ENCODE results near the gene SAMSN1. TPM values are rescaled to one million over a fixed set of nuclear protein-coding genes. Genes with fewer than 3 reads are reported as not detected.

Gene SAMSN1
- total RNA-seq = 1.3 TPM
- long read RNA-seq, partial matches to known transcripts = 0 of 3 reads
- long read RNA-seq, other reads (novel, unspliced or antisense) = 0 of 3 reads

DNA sequence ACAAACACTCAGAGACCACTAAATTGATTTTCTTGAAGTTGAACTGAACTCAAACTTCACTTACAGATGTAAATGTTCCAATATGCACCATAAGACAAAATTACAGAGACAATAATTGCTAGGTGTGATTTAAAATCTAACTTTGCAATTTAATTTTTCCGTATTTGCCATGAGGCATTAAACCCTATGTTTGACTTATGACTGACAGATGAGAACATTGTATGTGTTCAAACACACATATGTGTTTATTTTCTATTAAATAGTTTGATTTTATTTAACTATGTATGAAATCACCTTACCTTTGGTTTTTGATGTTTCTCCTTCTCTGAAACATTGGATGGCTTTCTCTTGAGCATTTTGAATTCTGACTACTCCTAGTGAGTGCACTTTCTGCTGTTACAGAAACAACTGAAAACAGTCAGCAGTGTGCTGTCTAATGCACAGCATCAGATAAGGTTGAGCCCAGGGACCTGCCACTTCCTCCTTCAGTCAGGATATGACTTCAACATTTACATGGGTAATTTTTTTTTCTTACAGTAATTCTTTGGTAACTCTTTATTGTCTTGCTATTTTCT, at the start of gene SAMSN1:
Gene SAMSN1 (minus strand): TSS at position 410 of the 575 bp plus-strand sequence. CDS start 54 bp downstream, at position 356.
- no peak for DNase-seq
- intact Hi-C loops (cut with DNase I) = no loop called here
- peak; percentile 72 for ATAC-seq (ENCODE audit: poor library complexity)

DNA sequence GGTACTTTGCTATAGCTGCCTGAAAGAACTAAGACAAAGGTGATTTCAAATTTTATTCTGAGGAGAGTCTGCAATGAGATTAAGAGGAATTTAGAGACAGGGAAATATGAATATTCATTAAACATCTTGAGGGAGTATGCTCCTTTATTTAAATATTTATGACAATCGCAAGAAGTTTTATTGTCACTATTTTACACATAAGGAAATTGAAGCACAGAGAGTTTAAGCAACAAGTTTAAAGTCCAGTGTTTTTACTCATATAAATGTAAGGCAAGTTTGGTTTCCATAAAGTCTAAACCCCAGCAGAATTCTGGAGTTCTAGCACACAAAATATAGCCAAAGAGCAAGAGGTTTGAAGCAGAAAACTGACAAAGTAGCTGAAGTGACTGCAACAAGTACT, 49.3 kb upstream of the SAMSN1 start:
- DNase-seq (no peak), ATAC-seq (ENCODE audit: poor library complexity) (no peak)
- intact Hi-C loops (cut with DNase I) = no loop called here

DNA sequence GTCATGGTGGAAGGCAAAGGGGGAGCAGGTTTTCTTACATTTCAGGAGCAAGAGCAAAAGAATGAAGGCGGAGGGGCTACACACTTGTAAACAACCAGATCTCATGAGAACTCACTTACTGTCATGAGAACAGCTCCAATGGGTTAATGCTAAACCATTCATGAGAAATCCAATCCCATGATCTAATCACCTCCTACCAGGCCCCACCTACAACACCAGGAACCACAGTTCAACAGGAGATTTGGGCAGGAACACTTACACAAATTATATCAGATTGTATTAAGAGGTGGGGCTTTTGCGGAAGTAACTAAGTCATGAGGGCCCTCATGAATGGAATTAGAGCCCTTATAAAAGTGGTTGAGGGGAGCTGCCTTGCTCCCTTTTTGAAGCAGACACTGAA, 48.9 kb upstream of the SAMSN1 start:
- ATAC-seq (ENCODE audit: poor library complexity) = no peak
- intact Hi-C loops (cut with DNase I) = no loop called here
- DNase-seq = no peak

DNA sequence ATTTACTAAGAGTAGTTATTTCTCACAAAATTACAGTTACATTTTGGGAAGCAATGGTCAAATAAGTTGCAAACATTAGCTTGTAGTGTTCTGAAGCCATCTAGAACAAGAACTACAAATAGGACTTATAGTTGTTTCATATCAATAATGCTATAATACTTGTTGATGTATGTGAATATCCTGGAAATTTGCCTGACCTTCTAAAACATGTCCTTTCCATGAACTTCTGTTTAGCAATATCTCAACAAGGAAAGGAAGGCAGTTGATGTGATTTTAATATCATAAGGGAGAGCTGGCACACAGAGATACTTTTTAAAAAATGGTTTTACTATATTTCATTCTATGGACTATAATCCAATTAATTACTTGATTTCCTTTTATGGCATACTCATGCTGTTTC, 47.1 kb upstream of the SAMSN1 start:
- ATAC-seq (ENCODE audit: poor library complexity) = no peak
- no peak for DNase-seq
- intact Hi-C loops (cut with DNase I) = no loop called here

DNA sequence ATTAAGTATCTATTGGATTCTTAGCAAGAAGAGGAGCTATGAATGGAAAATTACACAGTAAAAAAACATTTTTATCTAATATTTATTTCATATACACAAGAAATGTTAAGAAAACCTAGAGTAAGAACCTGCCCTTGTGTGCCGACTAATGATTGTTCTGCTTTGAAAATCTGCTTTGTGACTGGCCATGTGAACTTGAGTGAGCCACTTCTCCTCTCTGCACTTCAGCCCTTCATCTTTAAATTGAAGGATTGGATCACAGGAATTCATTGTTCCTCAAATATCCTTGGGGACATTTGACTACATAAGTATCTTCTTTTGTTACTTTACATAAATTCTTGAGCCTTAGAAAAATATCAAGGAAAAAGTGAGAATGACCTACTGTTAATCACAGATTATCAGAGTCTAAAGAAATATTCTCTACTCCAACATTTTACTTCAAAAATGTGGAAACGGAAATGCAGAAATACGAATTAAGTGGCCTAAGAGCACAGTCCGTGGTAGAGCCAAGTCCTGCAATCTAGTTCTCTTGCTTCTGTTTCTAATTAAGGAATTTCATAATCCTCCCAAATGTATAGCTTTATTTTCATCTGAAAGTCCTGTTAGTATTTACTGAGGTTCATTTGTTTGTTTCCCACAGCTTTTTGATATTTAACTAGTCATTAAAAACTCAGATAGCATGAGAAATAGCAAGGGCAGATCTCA, 46.3 kb upstream of the SAMSN1 start:
- ATAC-seq (ENCODE audit: poor library complexity) (no peak), DNase-seq (no peak)
- intact Hi-C loops (cut with DNase I) = no loop called here

DNA sequence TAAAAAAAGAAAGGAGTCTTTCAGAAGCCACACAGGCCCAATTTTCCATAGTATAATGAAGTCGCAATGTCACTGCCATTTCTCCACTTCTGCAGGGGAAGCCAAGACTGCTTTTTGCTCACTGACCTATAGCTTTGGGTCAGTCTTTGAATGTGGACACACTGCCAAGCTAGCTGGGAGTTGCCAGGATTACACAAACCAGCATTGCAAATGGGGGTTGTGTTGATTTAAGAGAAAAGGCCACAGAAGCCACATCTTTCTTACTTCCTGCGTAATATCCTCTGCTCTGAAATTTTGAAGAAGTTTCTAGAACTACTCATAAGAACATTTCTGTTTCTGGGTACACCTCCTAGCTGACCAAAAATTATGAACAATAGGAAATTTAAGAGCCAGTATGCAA, 45.8 kb upstream of the SAMSN1 start:
- DNase-seq (no peak), ATAC-seq (ENCODE audit: poor library complexity) (peak; percentile 80)

DNA sequence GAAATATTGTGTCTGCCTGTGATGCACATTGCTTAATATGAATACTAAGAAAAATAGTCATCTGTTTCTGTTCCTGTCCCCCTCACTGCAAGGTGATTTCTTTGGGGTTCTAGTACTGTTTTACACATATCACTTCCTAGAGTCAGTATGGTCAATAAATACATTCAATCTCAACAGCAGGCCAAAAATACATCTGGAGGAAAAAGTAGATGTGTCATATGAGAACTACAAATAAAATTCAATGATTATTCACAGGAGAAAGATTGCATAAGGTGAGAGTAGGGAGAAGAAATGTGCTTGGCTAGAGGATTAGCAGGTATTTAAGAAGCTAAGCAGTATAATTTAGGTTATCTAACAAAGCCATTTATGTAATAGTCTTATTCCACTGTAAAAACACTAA, 45.3 kb upstream of the SAMSN1 start:
- intact Hi-C loops (cut with DNase I) = no loop called here
- DNase-seq (no peak), ATAC-seq (ENCODE audit: poor library complexity) (no peak)

More for the DNA sequence above, 45.8 kb upstream of the SAMSN1 start:
- intact Hi-C loops (cut with DNase I) = no loop called here

DNA sequence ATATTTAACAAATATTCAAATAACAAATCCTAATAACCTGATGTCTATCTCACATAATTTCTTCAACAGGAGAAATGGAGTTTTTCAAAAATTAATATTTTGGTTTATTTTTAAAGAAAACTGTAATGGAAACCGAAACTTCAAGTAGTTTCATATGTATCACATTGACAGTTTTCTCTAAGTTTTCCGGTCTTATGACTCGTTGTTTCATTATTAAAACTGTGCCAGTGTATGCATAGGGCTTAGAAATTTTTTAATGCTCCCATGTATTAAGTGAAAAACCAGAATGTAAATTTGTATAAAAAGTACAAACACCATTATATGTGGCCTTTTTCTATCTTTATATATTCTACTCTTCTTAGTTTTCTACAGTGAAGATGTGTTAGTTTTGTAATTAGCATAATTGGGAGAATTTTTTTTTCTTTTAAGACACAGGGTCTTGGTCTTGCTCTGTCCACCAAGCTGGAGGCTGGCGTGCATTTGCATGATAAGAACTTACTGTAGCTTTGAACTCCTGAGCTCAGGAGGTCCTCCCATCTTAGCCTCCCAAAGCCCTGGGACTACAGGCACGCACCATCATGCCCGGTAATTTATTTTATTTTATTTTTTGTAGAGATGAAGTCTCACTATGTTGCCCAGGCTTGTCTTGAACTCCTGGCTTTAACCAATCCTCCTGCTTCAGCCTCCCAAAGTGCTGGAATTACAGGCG, 43.9 kb upstream of the SAMSN1 start:
- ATAC-seq (ENCODE audit: poor library complexity) (no peak), DNase-seq (no peak)
- intact Hi-C loops (cut with DNase I) = no loop called here

DNA sequence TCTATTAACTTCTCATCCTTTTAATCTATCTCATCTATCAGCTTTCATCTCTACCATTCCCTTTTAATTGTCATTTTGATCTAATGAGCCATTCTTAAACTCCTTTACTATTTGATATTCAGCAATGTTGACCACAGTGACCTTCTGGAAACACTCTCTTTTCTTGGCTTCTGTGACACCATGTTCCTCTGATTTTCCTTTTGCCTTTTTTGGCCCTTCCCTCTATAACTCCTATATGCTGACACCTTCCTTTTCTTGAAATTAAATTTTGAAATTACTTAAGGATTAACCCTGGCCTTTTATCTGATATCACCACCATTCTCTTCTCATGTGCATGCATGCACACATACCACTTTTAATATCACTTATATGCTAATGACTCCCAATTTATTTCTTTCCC, 41.2 kb upstream of the SAMSN1 start:
- intact Hi-C loops (cut with DNase I) = no loop called here
- no peak for ATAC-seq (ENCODE audit: poor library complexity)
- no peak for DNase-seq

DNA sequence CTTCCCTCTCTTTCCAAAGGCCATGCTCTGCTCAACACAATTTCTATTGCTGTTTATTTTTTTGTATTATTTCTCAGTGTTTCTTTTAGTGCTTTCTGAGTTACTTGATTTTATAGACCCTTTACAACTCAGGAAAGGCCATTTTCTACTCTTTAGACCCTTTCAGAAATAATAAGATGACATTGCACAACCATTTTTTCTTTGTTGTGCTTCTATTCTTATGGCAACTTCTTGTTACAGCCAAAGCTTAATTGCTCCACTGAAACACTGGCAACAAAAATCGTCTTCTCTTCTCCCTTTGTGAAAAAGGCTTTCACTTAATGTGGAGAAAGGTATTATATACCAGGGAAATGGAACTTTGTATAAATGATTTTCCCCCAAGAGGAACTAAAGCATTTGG, 39.0 kb upstream of the SAMSN1 start:
- DNase-seq (no peak), ATAC-seq (ENCODE audit: poor library complexity) (no peak)
- intact Hi-C loops (cut with DNase I) = no loop called here

DNA sequence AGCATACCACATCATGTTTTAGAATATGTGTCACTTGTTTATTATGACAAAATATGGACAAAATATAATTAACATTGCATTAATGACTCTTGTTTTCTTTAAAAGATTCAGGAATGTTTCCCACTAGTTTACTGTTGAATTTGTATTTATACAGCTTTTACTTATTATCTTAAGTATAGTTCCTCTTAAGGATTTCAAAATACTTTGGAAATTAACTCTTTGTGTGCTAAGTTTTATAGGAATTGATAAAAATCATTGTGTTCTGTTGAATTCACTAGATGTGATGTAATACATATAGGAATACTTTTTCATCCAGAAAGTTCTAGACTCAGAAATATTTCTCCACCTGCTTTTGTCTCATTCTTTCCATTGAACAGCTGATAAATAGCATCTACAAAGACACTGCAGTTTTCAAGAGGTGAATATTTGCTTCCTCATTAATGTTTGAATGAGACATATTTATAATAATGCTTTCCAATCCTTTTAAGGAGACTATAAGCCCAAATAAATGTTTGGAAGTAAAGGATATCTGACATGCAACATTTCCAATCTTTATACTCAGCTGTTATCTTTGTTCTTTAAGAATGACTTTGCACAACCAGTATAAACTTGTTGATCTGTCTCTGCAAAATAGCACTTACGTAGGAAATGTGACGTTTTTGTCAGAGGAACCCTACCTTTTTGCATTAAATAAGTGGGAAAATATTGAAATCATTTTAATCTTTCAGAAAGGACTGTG, 38.4 kb upstream of the SAMSN1 start:
- DNase-seq (no peak), ATAC-seq (ENCODE audit: poor library complexity) (no peak)
- intact Hi-C loops (cut with DNase I) = no loop called here

DNA sequence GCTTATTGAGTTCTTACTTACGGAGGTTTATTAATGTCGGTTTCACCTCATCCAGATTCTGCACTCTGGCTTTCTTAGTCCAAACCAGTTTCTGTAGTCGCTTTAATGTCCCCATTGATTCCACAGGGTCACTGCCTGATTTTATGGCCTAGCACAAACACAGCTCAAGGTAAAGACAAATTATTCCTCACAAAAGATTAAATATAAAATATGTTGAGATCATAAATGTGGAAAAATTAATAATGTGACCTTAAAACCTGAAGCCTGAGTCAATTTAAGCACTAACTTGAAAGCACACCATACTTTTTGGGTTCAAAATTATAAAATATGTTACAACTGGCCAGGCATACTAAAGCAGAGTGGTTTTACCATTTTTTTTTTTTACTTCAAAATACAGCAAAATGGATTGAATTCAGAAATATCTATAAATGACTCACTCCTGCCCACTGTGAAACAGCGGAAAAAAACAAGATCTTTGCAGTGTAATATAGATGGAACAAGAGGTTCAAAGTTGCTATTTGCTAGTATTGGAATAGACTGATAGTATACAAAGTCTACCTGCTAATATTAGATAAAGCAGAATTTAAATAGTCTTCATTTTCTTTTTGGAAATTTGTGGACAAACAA, 37.6 kb upstream of the SAMSN1 start:
- DNase-seq (no peak), ATAC-seq (ENCODE audit: poor library complexity) (no peak)
- intact Hi-C loops (cut with DNase I) = no loop called here

DNA sequence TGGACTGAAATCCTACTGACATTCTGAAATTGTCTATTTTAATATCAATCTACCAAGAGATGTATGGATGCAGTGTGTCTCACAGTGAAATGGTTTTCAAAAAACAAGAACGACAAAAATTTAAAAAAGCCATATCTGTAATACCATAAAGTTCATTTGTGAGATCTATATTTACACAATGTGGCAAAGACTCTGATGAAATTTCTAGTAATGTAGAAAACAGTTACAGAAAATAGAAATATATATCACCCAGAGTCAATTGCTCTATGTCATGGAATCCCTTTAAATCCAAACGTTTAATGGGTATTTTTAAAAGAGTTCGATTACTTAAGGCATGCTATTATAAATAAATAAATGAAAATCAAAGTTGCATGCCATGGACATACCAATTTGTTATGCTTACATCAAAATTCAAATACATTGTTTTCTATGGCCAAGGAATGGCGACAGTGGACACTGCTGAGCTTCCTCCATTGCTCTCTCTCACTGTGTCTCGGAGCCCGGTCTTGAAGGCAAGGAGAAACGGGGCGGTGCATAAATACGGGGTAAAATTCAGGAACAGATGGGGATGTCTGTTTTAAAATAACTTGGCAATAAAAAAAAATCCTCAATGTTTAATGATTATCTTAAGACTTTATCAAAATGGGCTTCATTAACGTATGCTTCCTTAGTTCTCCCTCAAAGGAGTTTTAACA, 37.0 kb upstream of the SAMSN1 start:
- ATAC-seq (ENCODE audit: poor library complexity) (no peak), DNase-seq (no peak)
- intact Hi-C loops (cut with DNase I) = no loop called here

DNA sequence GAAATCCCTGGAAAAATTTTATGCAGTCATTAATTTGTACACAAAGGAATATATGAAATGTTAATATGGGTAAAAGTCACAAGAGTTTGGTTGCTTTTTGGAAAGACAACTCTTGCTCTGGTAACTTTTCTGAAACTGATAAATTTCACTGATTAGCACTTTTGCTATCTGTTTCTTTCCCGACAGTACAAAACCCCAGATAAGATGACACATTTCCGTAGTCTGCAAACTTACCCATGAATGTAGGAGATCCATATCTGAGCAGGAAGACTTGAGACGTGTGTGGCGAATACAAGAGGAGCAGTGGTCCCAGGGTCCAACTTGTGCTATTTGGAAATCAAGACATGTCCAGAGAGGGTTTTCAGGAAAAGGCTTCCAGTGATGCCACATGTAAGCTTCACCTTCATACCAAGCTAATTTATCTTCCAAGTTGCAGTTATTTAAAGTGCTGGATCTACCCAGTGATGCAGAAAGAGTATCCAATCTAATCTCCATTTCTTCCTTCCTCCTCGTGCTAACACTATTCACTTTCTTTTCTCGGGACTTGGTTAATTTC, 35.9 kb upstream of the SAMSN1 start:
- intact Hi-C loops (cut with DNase I) = no loop called here
- DNase-seq = no peak

DNA sequence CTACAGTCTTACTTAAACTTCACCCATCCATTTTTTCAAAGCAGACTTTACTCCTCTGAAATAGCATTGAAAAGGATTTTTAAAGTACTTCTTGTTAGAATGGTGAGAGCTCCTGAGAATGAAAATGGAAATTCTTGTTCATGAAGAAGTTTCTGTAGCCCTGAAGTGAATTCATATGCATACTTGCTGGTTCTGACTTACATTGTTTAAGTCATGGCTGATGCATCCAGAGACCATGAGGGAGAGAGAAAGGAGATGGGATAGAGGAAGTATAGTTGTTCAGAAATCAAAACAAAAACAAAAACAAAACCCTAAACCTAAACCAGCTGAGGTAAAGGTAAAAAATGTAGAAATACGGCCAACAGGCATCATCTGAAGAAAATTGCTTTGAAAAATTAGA, 27.1 kb upstream of the SAMSN1 start:
- intact Hi-C loops (cut with DNase I) = no loop called here
- no peak for DNase-seq
- ATAC-seq (ENCODE audit: poor library complexity) = no peak

More for the DNA sequence above, 35.9 kb upstream of the SAMSN1 start:
- ATAC-seq (ENCODE audit: poor library complexity) = no peak

DNA sequence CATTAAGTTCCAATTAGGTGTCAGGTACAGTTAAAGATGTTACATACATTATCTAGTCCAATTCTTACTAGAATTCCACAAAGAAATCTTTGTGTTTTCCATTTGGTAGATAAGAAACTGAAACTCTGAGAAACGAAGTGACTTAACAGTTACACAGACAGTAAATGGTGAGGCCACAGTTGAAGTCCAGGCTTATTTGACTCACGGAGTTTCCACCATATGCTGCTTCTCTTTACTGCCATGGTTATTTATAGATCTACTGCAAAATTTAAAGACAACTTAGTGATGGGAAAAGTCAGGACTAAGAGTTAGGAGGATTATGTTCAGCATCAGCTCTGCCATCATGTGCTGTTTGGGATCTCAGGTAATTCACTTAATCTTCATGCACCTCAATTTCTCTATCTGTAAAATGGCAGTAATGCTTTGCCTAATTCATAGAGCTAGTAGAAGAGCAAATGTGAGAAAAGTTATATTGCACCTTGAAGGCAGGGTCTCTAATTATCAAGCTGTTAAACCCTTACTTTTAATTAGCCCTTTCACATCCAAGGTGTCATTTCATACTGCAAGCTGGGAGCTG, 26.2 kb upstream of the SAMSN1 start:
- DNase-seq (no peak), ATAC-seq (ENCODE audit: poor library complexity) (no peak)
- intact Hi-C loops (cut with DNase I) = no loop called here

DNA sequence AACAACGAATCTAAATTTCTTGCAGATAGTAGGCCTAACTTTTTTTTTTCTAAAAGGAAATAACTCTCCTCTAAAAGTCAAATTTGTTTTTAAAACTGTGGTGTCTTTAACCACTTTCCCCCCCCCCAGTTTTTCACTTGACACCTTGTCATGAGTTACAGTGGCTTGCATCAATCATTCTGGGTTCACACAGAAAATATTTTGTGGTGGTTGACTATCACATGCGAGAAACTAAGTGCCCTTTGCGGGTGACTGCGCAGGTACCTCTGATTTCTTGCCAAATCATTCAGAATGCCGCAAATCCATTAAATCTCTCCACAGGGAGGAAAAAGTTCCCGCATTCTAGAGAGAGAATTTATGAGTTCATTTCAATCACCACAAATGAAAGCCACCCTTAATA, 23.8 kb upstream of the SAMSN1 start:
- intact Hi-C loops (cut with DNase I) = no loop called here
- no peak for ATAC-seq (ENCODE audit: poor library complexity)

More for the DNA sequence above, 23.8 kb upstream of the SAMSN1 start:
- DNase-seq = no peak

Measured in Right ventricle myocardium superior (tissue), 1 donor.